GM18499 (cell line): ENCODE results near the gene LYSMD4.
"Not testable (repeated sequence)": the region's sequence is repeated elsewhere in the genome, so short reads cannot be mapped to it uniquely, and the experiment has no call there.

Experiments used
- ATAC-seq: cut with Tn5 transposase; IDR thresholded peaks from one replicate; pipeline ENCODE4 v1.9.1; 2021; ENCODE audit warnings: moderate number of reproducible peaks; ENCODE audit not compliant: insufficient read depth, unreplicated experiment

The LYSMD4 gene

GRCh38 chr15:99733268-99734039 lies at the start of gene LYSMD4:
Gene LYSMD4, minus strand, starts transcription at chr15:99733437. Its CDS starts 1,438 bp downstream, at chr15:99731999.
- peak; percentile 87 for ATAC-seq

- not testable (repeated sequence) for ATAC-seq
Observed at GRCh38 chr15:99782029-99782428, 48.8 kb upstream of the LYSMD4 start.

- no peak for ATAC-seq
Observed at GRCh38 chr15:99777144-99777543, 43.9 kb upstream of the LYSMD4 start.

GRCh38 chr15:99764522-99764921 lies 31.3 kb upstream of the LYSMD4 start:
- no peak for ATAC-seq

GRCh38 chr15:99763827-99764226 lies 30.6 kb upstream of the LYSMD4 start:
- no peak for ATAC-seq

GRCh38 chr15:99762288-99762687 lies 29.1 kb upstream of the LYSMD4 start:
- no peak for ATAC-seq

GRCh38 chr15:99755692-99756409 lies 22.6 kb upstream of the LYSMD4 start:
- no peak for ATAC-seq

- ATAC-seq, result no peak
Observed at GRCh38 chr15:99753066-99753465, 19.8 kb upstream of the LYSMD4 start.

- no peak for ATAC-seq
Observed at GRCh38 chr15:99752556-99752955, 19.3 kb upstream of the LYSMD4 start.

GRCh38 chr15:99750326-99750725 lies 17.1 kb upstream of the LYSMD4 start:
- not testable (repeated sequence) for ATAC-seq

GRCh38 chr15:99749386-99749785 lies 16.1 kb upstream of the LYSMD4 start:
- no peak for ATAC-seq

GRCh38 chr15:99745370-99746086 lies 12.3 kb upstream of the LYSMD4 start:
- ATAC-seq, result no peak

- no peak for ATAC-seq
Observed at GRCh38 chr15:99744142-99744541, 10.9 kb upstream of the LYSMD4 start.

- ATAC-seq, result no peak
Observed at GRCh38 chr15:99741835-99742234, 8.6 kb upstream of the LYSMD4 start.

GRCh38 chr15:99738021-99738847 lies 5.0 kb upstream of the LYSMD4 start:
- no peak for ATAC-seq

GRCh38 chr15:99736702-99737101 lies 3.5 kb upstream of the LYSMD4 start:
- ATAC-seq, result no peak

- no peak for ATAC-seq
Observed at GRCh38 chr15:99735868-99736267, 2.6 kb upstream of the LYSMD4 start.

- no peak for ATAC-seq
Observed at GRCh38 chr15:99734575-99734974, 1.3 kb upstream of the LYSMD4 start.

GRCh38 chr15:99734040-99734291 lies 729 bp upstream of the LYSMD4 start:
- ATAC-seq, result not testable (repeated sequence)

GRCh38 chr15:99732751-99733267 lies 428 bp downstream of the LYSMD4 start:
- ATAC-seq, result peak; percentile 16
